H1 (cell line): ENCODE results near the gene PIAS1. TPM values are rescaled to one million over a fixed set of nuclear protein-coding genes. Genes with fewer than 3 reads are reported as not detected.

ENCODE experiments used
- CTCF ChIA-PET: fragments of 300-600 bp; sonication (Branson Sonifier 250); formaldehyde crosslinking; loops from one replicate; lab custom pipeline; 2021; ENCODE audit not compliant: partially characterized antibody; lab: Charles Lee
- POLR2A ChIA-PET: fragments of 300-600 bp; sonication (Branson Sonifier 250); formaldehyde crosslinking; loops from one replicate; lab custom pipeline; 2021; ENCODE audit warnings: inconsistent platforms; ENCODE audit not compliant: partially characterized antibody; lab: Charles Lee
- DNase-seq, 2 experiments: peaks; one replicate each; pipeline versions ENCODE4 v3.0.0 to v3.0.0-alpha.2; 2010 to 2022; ENCODE audit warnings: low spot score in 2 of 2, low read depth in 1 of 2, mixed read lengths in 1 of 2
- FAIRE-seq: peaks from 2 replicates; lab custom pipeline; 2011; peaks lifted over from hg19 to GRCh38; lab: Jason Lieb, UNC
- H2AFZ ChIP-seq: 2 replicates; pipeline ENCODE4 v1.8.1; 2012; ENCODE audit warnings: low read length, inconsistent platforms
- H2AK5ac ChIP-seq: 2 replicates; pipeline ENCODE4 v1.6.1; 2013; ENCODE audit warnings: low read depth, low read length
- H2BK120ac ChIP-seq: replicated peaks from 2 replicates; pipeline ENCODE3; 2013; ENCODE audit warnings: low read depth, low read length, inconsistent platforms
- H2BK12ac ChIP-seq: 2 replicates; pipeline ENCODE4 v1.6.1; 2013; ENCODE audit warnings: low read depth, low read length
- H2BK15ac ChIP-seq: 2 replicates; pipeline ENCODE4 v1.6.1; 2013; ENCODE audit warnings: low read length
- H2BK20ac ChIP-seq: 2 replicates; pipeline ENCODE4 v1.6.1; 2013; ENCODE audit warnings: low read length
- H2BK5ac ChIP-seq: 2 replicates; pipeline ENCODE4 v1.6.1; 2013; ENCODE audit warnings: low read depth, low read length
- H3K14ac ChIP-seq: 2 replicates; pipeline ENCODE4 v1.6.1; 2013; ENCODE audit warnings: inconsistent platforms; ENCODE audit not compliant: insufficient read length
- H3K18ac ChIP-seq: 2 replicates; pipeline ENCODE4 v1.6.1; 2013; ENCODE audit warnings: low read length; ENCODE audit errors: extremely low read depth
- H3K23ac ChIP-seq: 2 replicates; pipeline ENCODE4 v1.6.1; 2013; ENCODE audit warnings: inconsistent platforms; ENCODE audit not compliant: insufficient read length
- H3K23me2 ChIP-seq: 2 replicates; pipeline ENCODE4 v1.6.1; 2013; ENCODE audit warnings: low read depth, low read length
- H3K27ac ChIP-seq: 2 replicates; pipeline ENCODE4 v1.6.1; 2011; ENCODE audit warnings: low read depth, low read length, inconsistent platforms
- H3K27me3 ChIP-seq, 4 experiments: replicated peaks in 1 of 4; 1 replicate in 1 of 4; 2 replicates in 3 of 4; pipeline versions ENCODE4 v1.6.1 to v1.8.1; 2011 to 2013; ENCODE audit warnings: low read length in 3 of 4, mild to moderate bottlenecking in 3 of 4, inconsistent platforms in 2 of 4, mixed read lengths in 2 of 4, moderate library complexity in 1 of 4; ENCODE audit not compliant: control insufficient read depth in 3 of 4, insufficient read depth in 3 of 4; ENCODE audit errors: extremely low read depth in 1 of 4
- H3K36me3 ChIP-seq, 4 experiments: 2 replicates each; pipeline versions ENCODE4 v1.6.1 to v1.8.1; 2011 to 2013; ENCODE audit warnings: mild to moderate bottlenecking in 4 of 4, low read length in 3 of 4, moderate library complexity in 2 of 4, control low read depth in 1 of 4, inconsistent platforms in 1 of 4; ENCODE audit not compliant: insufficient read depth in 4 of 4, control insufficient read depth in 2 of 4
- H3K4ac ChIP-seq: replicated peaks from 2 replicates; pipeline ENCODE3; 2013; ENCODE audit warnings: low read length, low read depth, mixed read lengths, inconsistent platforms; ENCODE audit not compliant: insufficient read length
- H3K4me1 ChIP-seq, 4 experiments: replicated peaks in 1 of 4; 1 replicate in 1 of 4; 2 replicates in 3 of 4; pipeline versions ENCODE4 v1.6.1 to v1.8.1; 2011 to 2013; ENCODE audit warnings: low read length in 3 of 4, inconsistent platforms in 2 of 4, mixed read lengths in 1 of 4; ENCODE audit not compliant: insufficient read depth in 4 of 4, control insufficient read depth in 3 of 4
- H3K4me2 ChIP-seq, 2 experiments: 2 replicates each; pipeline versions ENCODE4 v1.6.1 to v1.8.1; 2011 to 2013; ENCODE audit warnings: low read depth in 2 of 2, low read length in 2 of 2, control low read depth in 1 of 2, inconsistent platforms in 1 of 2, mild to moderate bottlenecking in 1 of 2; ENCODE audit not compliant: insufficient read depth in 1 of 2
- H3K4me3 ChIP-seq, 4 experiments: fragments of 200-600, 300-600 bp in 1 of 4; sonication (generic), shearing (Covaris generic), sonication (Bioruptor Twin) in 1 of 4; 2 replicates each; pipeline versions ENCODE4 v1.5.1 to v1.8.1; 2011 to 2016; ENCODE audit warnings: low read length in 4 of 4, low read depth in 3 of 4, control low read depth in 2 of 4, inconsistent platforms in 2 of 4, mild to moderate bottlenecking in 2 of 4, mixed read lengths in 1 of 4, moderate library complexity in 1 of 4; ENCODE audit not compliant: insufficient read depth in 2 of 4; ENCODE audit errors: extremely low read depth in 1 of 4
- H3K56ac ChIP-seq: replicated peaks from 2 replicates; pipeline ENCODE3; 2013; ENCODE audit warnings: low read depth, mild to moderate bottlenecking, mixed read lengths, low read length, inconsistent platforms; ENCODE audit not compliant: insufficient read length
- H3K79me1 ChIP-seq: 2 replicates; pipeline ENCODE4 v1.6.1; 2013; ENCODE audit warnings: low read depth, low read length, control low read depth
- H3K79me2 ChIP-seq, 2 experiments: 2 replicates each; pipeline versions ENCODE4 v1.6.1 to v1.8.1; 2012 to 2013; ENCODE audit warnings: low read length in 2 of 2, mild to moderate bottlenecking in 2 of 2, inconsistent platforms in 1 of 2; ENCODE audit not compliant: insufficient read depth in 2 of 2, control insufficient read depth in 1 of 2
- H3K9ac ChIP-seq, 4 experiments: replicated peaks in 1 of 4; 1 replicate in 1 of 4; 2 replicates in 3 of 4; pipeline versions ENCODE4 v1.6.1 to v1.8.1; 2011 to 2013; ENCODE audit warnings: low read depth in 3 of 4, low read length in 3 of 4, control low read depth in 2 of 4, mild to moderate bottlenecking in 2 of 4, moderate library complexity in 2 of 4, inconsistent platforms in 1 of 4; ENCODE audit errors: extremely low read depth in 1 of 4
- H3K9me3 ChIP-seq, 2 experiments: 2 replicates each; pipeline versions ENCODE4 v1.6.1 to v1.8.1; 2012 to 2013; ENCODE audit warnings: mild to moderate bottlenecking in 2 of 2, moderate library complexity in 2 of 2, control low read depth in 1 of 2, inconsistent platforms in 1 of 2, low read depth in 1 of 2, low read length in 1 of 2, mixed read lengths in 1 of 2; ENCODE audit not compliant: insufficient read depth in 2 of 2
- H4K20me1 ChIP-seq, 2 experiments: replicated peaks in 1 of 2; 2 replicates each; pipeline versions ENCODE3 to v1.8.1; 2011 to 2013; ENCODE audit warnings: inconsistent platforms in 2 of 2, low read length in 2 of 2, mild to moderate bottlenecking in 1 of 2; ENCODE audit not compliant: insufficient read depth in 2 of 2, control insufficient read depth in 1 of 2
- H4K5ac ChIP-seq: 2 replicates; pipeline ENCODE4 v1.6.1; 2013; ENCODE audit warnings: low read length, low read depth, mixed read lengths, inconsistent platforms; ENCODE audit not compliant: insufficient read length
- H4K8ac ChIP-seq: 2 replicates; pipeline ENCODE4 v1.8.0; 2013; ENCODE audit warnings: mild to moderate bottlenecking, moderate library complexity, low read length, inconsistent platforms; ENCODE audit not compliant: insufficient read depth; ENCODE audit errors: extremely low read depth
- H4K91ac ChIP-seq: replicated peaks from 2 replicates; pipeline ENCODE3; 2013; ENCODE audit warnings: low read length, mixed read lengths, inconsistent platforms; ENCODE audit not compliant: insufficient read length
- E2F6 ChIP-seq: IDR thresholded peaks from 2 replicates; pipeline ENCODE4 v1.6.1; 2012; ENCODE audit warnings: inconsistent platforms
- EGR1 ChIP-seq: IDR thresholded peaks from 2 replicates; pipeline ENCODE4 v1.6.1; 2011; ENCODE audit warnings: low read depth, low read length, borderline replicate concordance
- EP300 ChIP-seq, 2 experiments: IDR thresholded peaks; 1 replicate in 1 of 2; 2 replicates in 1 of 2; pipeline ENCODE4 v1.6.1; 2011 to 2012; ENCODE audit warnings: low read depth in 2 of 2, low read length in 2 of 2, mild to moderate bottlenecking in 2 of 2, borderline replicate concordance in 1 of 2, inconsistent platforms in 1 of 2, moderate library complexity in 1 of 2
- MAFK ChIP-seq: IDR thresholded peaks from 2 replicates; pipeline ENCODE4 v1.6.1; 2012; ENCODE audit warnings: low read depth, mild to moderate bottlenecking, improper control_type of control experiment, low read length
- POLR2A ChIP-seq, 2 experiments: IDR thresholded peaks; 1 replicate in 1 of 2; 2 replicates in 1 of 2; pipeline ENCODE4 v1.6.1; 2011; ENCODE audit warnings: low read depth in 2 of 2, low read length in 2 of 2, mild to moderate bottlenecking in 2 of 2; ENCODE audit errors: control extremely low read depth in 1 of 2
- POU5F1 ChIP-seq: IDR thresholded peaks from 2 replicates; pipeline ENCODE4 v1.6.1; 2011; ENCODE audit warnings: low read depth, mild to moderate bottlenecking, low read length, moderate library complexity
- RAD21 ChIP-seq, 2 experiments: IDR thresholded peaks in 1 of 2; conservative IDR thresholded peaks in 1 of 2; 2 replicates each; pipeline ENCODE4 v1.6.1; 2011; ENCODE audit warnings: low read depth in 2 of 2, low read length in 2 of 2, improper control_type of control experiment in 1 of 2, inconsistent platforms in 1 of 2, mild to moderate bottlenecking in 1 of 2, moderate library complexity in 1 of 2
- RNF2 ChIP-seq: fragments of 200-900, 300-1000 bp; sonication (generic); IDR thresholded peaks from 2 replicates; pipeline ENCODE4 v1.7.1; 2016; ENCODE audit warnings: borderline replicate concordance, low read depth, mild to moderate bottlenecking, antibody characterized with exemption, low read length; ENCODE audit not compliant: poor library complexity, severe bottlenecking; ENCODE audit errors: missing control alignments
- SAP30 ChIP-seq: fragments of 300-600 bp; sonication (generic); IDR thresholded peaks from 2 replicates; pipeline ENCODE4 v1.7.1; 2012; ENCODE audit warnings: low read length, moderate library complexity, mild to moderate bottlenecking, inconsistent platforms; ENCODE audit not compliant: insufficient read depth, insufficient replicate concordance
- SIN3A ChIP-seq, 2 experiments: IDR thresholded peaks in 1 of 2; conservative IDR thresholded peaks in 1 of 2; 2 replicates each; pipeline ENCODE4 v1.6.1; 2011 to 2012; ENCODE audit warnings: low read length in 2 of 2, improper control_type of control experiment in 1 of 2, low read depth in 1 of 2, mild to moderate bottlenecking in 1 of 2
- SP4 ChIP-seq: IDR thresholded peaks from 2 replicates; pipeline ENCODE4 v1.6.1; 2012; ENCODE audit warnings: low read length, inconsistent platforms
- TCF12 ChIP-seq: IDR thresholded peaks from 2 replicates; pipeline ENCODE4 v1.6.1; 2011; ENCODE audit warnings: low read depth, mild to moderate bottlenecking, low read length
- WGBS, 2 experiments: shearing (Covaris generic) in 1 of 2; methylation state at CpG; one replicate each; pipeline versions ENCODE4 v1.1.6 to v1.1.7; 2013 to 2015; ENCODE audit warnings: low lambda C conversion rate in 2 of 2, mixed read lengths in 2 of 2, inconsistent platforms in 1 of 2, low coverage in 1 of 2, missing lambda C conversion rate in 1 of 2; ENCODE audit not compliant: insufficient replicate concordance in 2 of 2, insufficient coverage in 1 of 2, insufficient read length in 1 of 2; ENCODE audit errors: extremely low coverage in 1 of 2, missing lambda C conversion rate in 1 of 2; 5-methylcytosine and 5-hydroxymethylcytosine counted together
- polyA plus RNA-seq, 7 experiments: library from polyadenylated mRNA; depleted of rRNA in 3 of 7; stranded (reverse) in 5 of 7; unstranded in 2 of 7; fragments of >200 nt in 5 of 7; fragments of 200-250 nt in 2 of 7; gene quantifications; 1 replicate in 5 of 7; 2 replicates in 1 of 7; 4 replicates in 1 of 7; pipeline versions ENCODE4 v1.2.1 to v1.2.3, GENCODE V29; 2011 to 2013; ENCODE audit warnings: missing spikeins in 2 of 7, mixed read lengths in 2 of 7
- total RNA-seq: library from RNA; stranded (reverse); fragmentation: NEBNext Ultra II Directional; extraction: Animal tissue kit (Norgen Biotek cat#: 25700); gene quantifications from 2 replicates; pipeline ENCODE4 v1.2.1, GENCODE V29; 2021

Gene PIAS1
- total and polyA plus RNA-seq, 2 of the 8 experiments (the other 6 are each of a cell fraction or from before 2014, with no cell fraction given) = 30.8 to 34.5 TPM

- no peak overlapping the region for H2BK20ac ChIP-seq
- H3K4me1 ChIP-seq = no peaks in the 10 kb centered on the region
- H4K20me1 ChIP-seq = peaks cover 0 to 2% of the 10 kb centered on the region in 2 experiments
- WGBS, 2 experiments = 80% methylated on average over 1 of the region's 1 CpG; no CpG with 5 or more reads in 1 of the 2 experiments
- no peak overlapping the region for H3K9ac ChIP-seq
- no peak overlapping the region for H2BK12ac ChIP-seq
- no peak overlapping the region for H2BK120ac ChIP-seq
- H2AFZ ChIP-seq = no peak overlapping the region
- H3K18ac ChIP-seq = no peak overlapping the region
- no peaks in the 10 kb centered on the region; the same call in 1 of the 2 replicates for H3K79me1 ChIP-seq
- H4K91ac ChIP-seq = no peak overlapping the region
- DNase-seq (no peak), FAIRE-seq (no peak)
- no peak overlapping the region for H2BK15ac ChIP-seq
- H3K23ac ChIP-seq = no peak overlapping the region
- no peak overlapping the region for H3K56ac ChIP-seq
- H4K8ac ChIP-seq = no peak overlapping the region
- peaks cover 0 to 80% of the 10 kb centered on the region in 2 experiments; a peak in 2 of 4 replicates for H3K79me2 ChIP-seq
- H3K36me3 ChIP-seq = peaks cover 0 to 5% (median 0%) of the 10 kb centered on the region in 4 experiments; a peak in 2 of 8 replicates
- no peak overlapping the region for H3K4ac ChIP-seq
- H2AK5ac ChIP-seq = no peak overlapping the region
- H3K4me2 ChIP-seq = no peak overlapping the region
- 0 out of 4 replicates have a peak, but pooled peaks cover 0 to 2% of the 10 kb centered on the region in 2 experiments for H3K9me3 ChIP-seq
- no peak overlapping the region for H3K27ac ChIP-seq
- no peaks in the 10 kb centered on the region for H3K23me2 ChIP-seq
- H4K5ac ChIP-seq = no peak overlapping the region
- no peak overlapping the region for H3K14ac ChIP-seq
- no peak overlapping the region for H2BK5ac ChIP-seq
- ChIA-PET CTCF (interaction anchor here (0.7 kb wide), 1 partner anchor 14 kb away, joined by 3 read pairs; no protein-coding TSS in a partner anchor), POLR2A (interaction anchor here (1.4 kb wide), 1 partner anchor 12 kb away, joined by 4 read pairs; no protein-coding TSS in a partner anchor)
- no peak overlapping the region for H3K4me3 ChIP-seq
- H3K27me3 ChIP-seq = no peaks in the 10 kb centered on the region
- TF ChIP-seq SIN3A (conservative IDR thresholded peaks at IDR 0.05 in 1 of 2, IDR thresholded peaks at IDR 0.05 in 1 of 2; ENCODE audit: low read depth in 1 of 2, low read length in 2 of 2) (no peak), TCF12 (no peak), MAFK (no peak), E2F6 (no peak), EP300 (IDR thresholded peaks at IDR 0.05; ENCODE audit: borderline replicate concordance in 1 of 2, low read depth in 2 of 2, low read length in 2 of 2) (no peak), SAP30 (no peak), SP4 (no peak), POLR2A (IDR thresholded peaks at IDR 0.05; ENCODE audit: control extremely low read depth in 1 of 2, low read depth in 2 of 2, low read length in 2 of 2) (no peak), EGR1 (no peak), RAD21 (IDR thresholded peaks at IDR 0.05 in 1 of 2, conservative IDR thresholded peaks at IDR 0.05 in 1 of 2; ENCODE audit: low read depth in 2 of 2, low read length in 2 of 2) (no peak), POU5F1 (no peak), RNF2 (no peak)
Measured at GRCh38 chr15:68096099-68096498, 42.0 kb downstream of the PIAS1 start.
